ENCODE measurements around the gene ALX1.
"Not testable (repeated sequence)": the region's sequence is repeated elsewhere in the genome, so short reads cannot be mapped to it uniquely, and the experiment has no call there.

Gene ALX1

DNA sequence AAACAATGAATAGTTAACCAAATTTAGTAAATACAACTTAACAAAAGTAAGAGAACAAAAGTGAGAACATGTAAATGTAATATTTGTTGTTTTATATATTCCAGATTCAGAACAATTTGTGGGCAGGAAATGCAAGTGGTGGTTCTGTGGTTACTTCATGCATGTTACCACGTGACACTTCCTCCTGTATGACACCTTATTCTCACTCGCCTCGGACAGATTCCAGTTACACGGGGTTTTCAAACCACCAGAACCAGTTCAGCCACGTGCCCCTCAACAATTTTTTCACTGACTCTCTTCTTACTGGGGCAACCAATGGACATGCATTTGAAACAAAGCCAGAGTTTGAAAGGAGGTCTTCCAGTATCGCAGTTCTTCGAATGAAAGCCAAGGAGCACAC lies 21.0 kb downstream of the ALX1 start:
- no peak for DNase-seq (ENCODE audit: low read depth in 2 of 2)

DNA sequence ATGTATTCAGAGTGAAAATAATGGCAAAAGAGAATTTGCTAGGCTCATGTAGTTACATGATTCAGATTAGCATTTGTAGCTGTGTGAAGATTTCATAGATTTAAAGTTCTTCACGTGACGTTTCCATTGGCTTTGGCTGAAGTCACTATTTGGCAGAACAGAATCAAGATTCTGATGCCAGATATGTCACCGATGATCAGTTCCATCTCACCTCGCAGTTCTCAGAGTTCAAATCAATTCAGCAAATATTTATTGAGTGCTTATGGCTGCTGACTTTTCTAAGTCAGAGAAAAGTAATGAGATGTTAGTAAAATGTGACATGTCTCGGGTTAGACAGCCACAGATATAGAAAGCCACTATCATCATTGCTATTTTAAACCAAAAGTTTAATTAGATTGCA lies 28.4 kb downstream of the ALX1 start:
- no peak for DNase-seq (ENCODE audit: low read depth in 2 of 2)

DNA sequence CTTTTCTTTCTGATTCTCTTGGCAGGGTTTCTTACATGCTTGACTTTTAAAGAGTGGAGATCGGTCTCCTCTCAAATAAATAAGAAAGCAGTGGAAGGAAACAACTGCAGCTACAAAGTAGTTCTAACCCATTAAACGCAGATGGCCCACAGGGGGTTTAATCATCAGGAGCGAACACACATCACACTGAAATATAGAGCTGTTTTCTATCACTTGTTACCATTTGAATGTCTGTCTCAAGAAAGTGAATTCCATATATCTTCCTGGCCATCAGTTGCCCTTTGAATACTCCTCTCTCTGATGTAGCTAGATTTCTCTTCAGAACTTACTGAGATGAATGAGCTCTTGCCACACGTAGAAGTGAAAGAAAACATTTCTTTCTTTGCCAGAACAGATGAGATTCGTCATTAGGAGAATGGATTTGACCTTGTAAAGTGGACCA lies 29.1 kb downstream of the ALX1 start:
- DNase-seq (ENCODE audit: low read depth in 2 of 2), result no peak

DNA sequence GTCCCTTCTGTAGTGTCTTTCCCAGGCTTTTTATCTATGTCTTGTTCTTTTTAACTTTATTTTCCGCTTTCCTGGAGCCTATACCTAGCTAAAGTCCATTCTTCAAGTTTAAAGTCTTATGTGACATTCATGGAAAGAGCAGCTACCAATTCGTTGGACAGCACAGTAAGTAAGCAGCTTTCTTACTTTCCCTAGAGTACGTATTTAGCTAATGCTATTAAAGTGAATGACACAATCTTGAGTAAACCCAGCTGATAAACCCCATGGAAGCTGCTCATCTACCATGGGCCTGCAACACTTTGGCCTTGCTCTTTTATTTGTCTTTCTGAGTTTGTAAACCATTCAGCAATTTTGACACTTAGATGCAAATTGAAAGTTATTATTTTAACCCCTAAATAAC lies 30.0 kb downstream of the ALX1 start:
- no peak for DNase-seq (ENCODE audit: low read depth in 2 of 2)

DNA sequence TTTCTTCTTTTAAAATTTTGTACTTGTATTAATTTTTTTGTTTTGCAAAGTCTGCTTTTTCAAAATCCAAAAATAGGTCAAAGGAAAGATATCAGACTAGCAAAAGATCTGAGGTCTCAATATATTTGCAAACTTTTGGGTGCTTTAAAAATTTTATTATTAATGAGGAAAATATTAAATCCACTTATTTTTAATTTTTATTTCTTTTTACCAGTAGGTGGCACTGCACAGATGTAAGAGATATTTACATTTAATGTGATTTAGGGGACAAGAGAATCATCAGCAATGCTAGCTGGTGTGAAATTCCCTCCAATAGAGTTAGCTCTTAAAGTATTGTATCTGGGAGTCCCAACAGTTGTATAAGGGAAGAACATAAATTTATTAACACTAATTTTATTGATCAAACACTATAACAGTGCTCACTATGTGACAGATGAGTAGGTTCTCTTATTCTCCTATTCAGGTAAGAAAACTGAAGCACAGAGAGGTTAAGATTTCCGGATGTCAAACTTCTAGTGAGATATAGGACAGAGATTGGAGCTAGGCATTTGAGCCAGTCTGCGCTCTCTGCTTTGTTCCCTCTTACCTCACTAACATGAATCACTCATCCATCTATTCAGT lies 30.5 kb downstream of the ALX1 start:
- DNase-seq (ENCODE audit: low read depth in 2 of 2), result no peak

DNA sequence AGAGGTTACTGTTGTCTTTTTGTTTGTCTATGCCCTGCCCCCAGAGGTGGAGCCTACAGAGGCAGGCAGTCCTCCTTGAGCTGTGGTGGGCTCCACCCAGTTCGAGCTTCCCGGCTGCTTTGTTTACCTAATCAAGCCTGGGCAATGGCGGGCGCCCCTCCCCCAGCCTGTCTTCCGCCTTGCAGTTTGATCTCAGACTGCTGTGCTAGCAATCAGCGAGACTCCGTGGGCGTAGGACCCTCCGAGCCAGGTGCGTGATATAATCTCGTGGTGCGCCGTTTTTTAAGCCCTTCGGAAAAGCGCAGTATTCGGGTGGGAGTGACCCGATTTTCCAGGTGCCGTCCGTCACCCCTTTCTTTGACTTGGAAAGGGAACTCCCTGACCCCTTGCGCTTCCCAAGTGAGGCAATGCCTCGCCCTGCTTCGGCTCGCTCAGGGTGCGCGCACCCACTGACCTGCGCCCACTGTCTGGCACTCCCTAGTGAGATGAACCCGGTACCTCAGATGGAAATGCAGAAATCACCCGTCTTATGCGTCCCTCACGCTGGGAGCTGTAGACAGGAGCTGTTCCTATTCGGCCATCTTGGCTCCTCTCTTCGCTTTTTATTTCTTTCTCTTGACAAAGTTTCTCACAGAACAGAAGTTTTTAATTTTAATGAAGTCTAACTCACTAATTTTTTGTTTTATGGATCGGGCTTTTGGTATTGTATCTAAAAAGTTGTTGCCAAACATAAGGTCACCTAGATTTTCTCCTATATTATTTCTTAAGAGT lies 38.0 kb downstream of the ALX1 start:
- DNase-seq (ENCODE audit: low read depth in 2 of 2), result not testable (repeated sequence)

DNA sequence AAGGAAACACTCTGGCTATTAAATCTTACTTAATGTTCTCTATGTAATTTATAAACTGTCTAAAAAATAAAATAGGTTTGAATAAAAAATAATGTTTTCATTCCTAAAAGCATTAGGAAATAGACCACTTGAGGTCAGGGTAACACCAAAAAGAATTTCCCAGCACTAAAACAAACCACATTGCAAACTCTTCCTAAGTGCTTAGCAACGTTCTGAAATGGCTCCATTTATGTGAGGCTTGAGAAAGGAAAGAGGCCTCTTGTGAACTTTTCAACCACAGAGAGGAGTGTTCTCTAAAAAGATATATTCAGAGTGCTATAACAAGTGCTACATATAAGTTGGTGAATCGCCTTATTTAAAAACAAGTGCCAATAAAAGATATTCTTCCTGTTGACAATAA lies 42.7 kb downstream of the ALX1 start:
- DNase-seq (ENCODE audit: low read depth in 2 of 2), result no peak

DNA sequence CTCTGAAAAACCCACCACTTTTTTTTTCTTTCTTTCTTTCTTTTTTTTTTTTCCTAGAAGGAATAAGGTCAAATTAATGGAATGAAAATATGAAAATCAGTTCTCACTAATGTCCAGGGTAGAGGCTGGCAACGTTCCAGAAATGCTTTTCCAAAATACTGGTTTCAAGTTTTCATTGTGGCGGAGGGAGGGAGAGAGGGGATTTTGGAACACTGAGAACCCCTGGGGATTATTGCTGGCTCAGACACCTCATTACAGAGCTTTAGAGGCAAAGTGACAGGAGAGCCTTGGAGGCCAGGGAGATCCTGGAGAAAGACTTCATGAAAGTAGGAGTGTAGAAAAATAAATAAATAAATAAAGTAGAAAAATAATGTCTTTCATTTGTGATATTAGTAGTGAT lies 45.4 kb downstream of the ALX1 start:
- DNase-seq (ENCODE audit: low read depth in 2 of 2), result no peak

DNA sequence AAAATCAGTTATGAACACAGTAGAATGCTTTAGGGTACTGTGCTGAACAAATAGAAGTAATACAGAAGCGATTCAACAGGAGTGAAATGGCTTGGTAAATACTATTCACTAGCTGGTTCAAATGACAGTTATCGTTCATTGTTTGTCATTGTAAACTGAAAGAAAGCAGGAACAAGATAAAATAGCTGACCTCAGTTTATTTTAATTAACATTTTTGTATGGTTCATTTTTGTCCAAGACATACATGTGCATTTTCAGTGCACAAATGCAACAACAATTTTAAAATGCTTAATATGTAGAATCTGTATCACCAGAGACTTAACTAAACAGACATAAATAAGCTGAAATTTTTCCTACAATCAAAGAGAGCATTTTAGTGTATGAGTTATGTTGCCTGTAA lies 49.9 kb downstream of the ALX1 start:
- no peak for DNase-seq (ENCODE audit: low read depth in 2 of 2)

DNA sequence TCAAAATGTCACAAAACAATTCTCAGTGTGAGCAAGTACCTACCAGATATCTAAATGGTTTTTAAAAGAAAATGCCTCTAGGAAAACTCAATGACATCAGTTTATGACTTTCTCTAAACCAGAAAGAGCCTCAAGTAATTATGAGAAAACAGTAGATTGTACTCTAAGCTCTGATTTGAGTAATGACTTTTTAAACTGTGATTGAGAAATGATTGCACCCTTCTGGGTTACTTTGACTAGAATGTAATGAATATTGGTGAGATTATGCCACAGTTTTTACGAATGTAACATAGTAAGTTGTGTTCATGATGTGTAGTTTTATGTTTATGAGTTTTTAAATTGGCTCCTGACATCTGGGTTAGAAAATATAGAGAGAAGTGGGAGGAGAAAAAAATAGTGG lies 68.8 kb downstream of the ALX1 start:
- no peak for DNase-seq (ENCODE audit: low read depth in 2 of 2)

DNA sequence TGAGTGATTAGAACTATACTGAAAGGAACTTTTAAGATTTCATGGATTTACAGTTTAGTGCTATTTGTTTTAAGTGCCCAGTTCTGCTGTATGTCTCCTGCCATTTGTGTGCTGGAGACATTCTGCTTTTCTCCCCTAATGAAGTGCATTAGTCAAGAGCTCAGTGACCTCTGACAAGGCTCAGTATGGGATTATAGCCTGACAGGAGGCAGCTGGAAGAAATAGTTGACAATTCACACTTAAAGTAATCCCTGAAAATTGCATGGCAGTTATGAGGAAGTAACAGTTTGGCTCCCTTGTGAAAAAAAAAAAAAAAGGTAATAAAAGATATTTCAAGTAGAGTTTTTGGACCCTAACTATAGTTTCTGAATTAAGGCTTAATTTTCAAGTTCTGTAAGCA lies 70.3 kb downstream of the ALX1 start:
- no peak for DNase-seq (ENCODE audit: low read depth in 2 of 2)

Measured in stimulated activated CD4-positive, alpha-beta T cell treated with anti-CD3 and anti-CD28 coated beads, Interleukin-15, amount 100 ng/mL, for 48 hours (primary cell).